HG03135 (cell line): Measurements from ENCODE around the gene TMC1.
"Not testable (repeated sequence)": the region's sequence is repeated elsewhere in the genome, so short reads cannot be mapped to it uniquely, and the experiment has no call there.

ENCODE experiments used
- ATAC-seq: cut with Tn5 transposase; IDR thresholded peaks from one replicate; pipeline ENCODE4 v1.9.1; 2021; ENCODE audit warnings: mild to moderate bottlenecking, moderate library complexity; ENCODE audit not compliant: unreplicated experiment

TMC1 gene

GRCh38 chr9:72749276-72749675 lies 227.9 kb downstream of the TMC1 start:
- no peak for ATAC-seq

GRCh38 chr9:72751541-72751940 lies 230.1 kb downstream of the TMC1 start:
- no peak for ATAC-seq

- ATAC-seq, result no peak
Observed at GRCh38 chr9:72753266-72753893, 232.0 kb downstream of the TMC1 start.

GRCh38 chr9:72755836-72756235 lies 234.4 kb downstream of the TMC1 start:
- ATAC-seq, result no peak

GRCh38 chr9:72758944-72759343 lies 237.5 kb downstream of the TMC1 start:
- ATAC-seq, result no peak

GRCh38 chr9:72763022-72763421 lies 241.6 kb downstream of the TMC1 start:
- no peak for ATAC-seq

GRCh38 chr9:72769546-72769945 lies 248.1 kb downstream of the TMC1 start:
- no peak for ATAC-seq

- no peak for ATAC-seq
Observed at GRCh38 chr9:72772661-72773060, 251.3 kb downstream of the TMC1 start.

- no peak for ATAC-seq
Observed at GRCh38 chr9:72773570-72773969, 252.2 kb downstream of the TMC1 start.

- no peak for ATAC-seq
Observed at GRCh38 chr9:72775570-72775969, 254.2 kb downstream of the TMC1 start.

GRCh38 chr9:72779614-72780013 lies 258.2 kb downstream of the TMC1 start:
- ATAC-seq, result no peak

GRCh38 chr9:72786948-72787347 lies 265.5 kb downstream of the TMC1 start:
- ATAC-seq, result no peak

GRCh38 chr9:72788966-72789735 lies 267.7 kb downstream of the TMC1 start:
- ATAC-seq, result no peak

GRCh38 chr9:72789885-72790284 lies 268.5 kb downstream of the TMC1 start:
- ATAC-seq, result no peak

GRCh38 chr9:72790989-72791388 lies 269.6 kb downstream of the TMC1 start:
- ATAC-seq, result no peak

GRCh38 chr9:72791436-72791835 lies 270.0 kb downstream of the TMC1 start:
- no peak for ATAC-seq

GRCh38 chr9:72794946-72795345 lies 273.5 kb downstream of the TMC1 start:
- no peak for ATAC-seq

- no peak for ATAC-seq
Observed at GRCh38 chr9:72800328-72800994, 279.1 kb downstream of the TMC1 start.

GRCh38 chr9:72805238-72805637 lies 283.8 kb downstream of the TMC1 start:
- no peak for ATAC-seq

GRCh38 chr9:72806313-72806809 lies 285.0 kb downstream of the TMC1 start:
- ATAC-seq, result not testable (repeated sequence)

GRCh38 chr9:72807765-72808445 lies 286.5 kb downstream of the TMC1 start:
- ATAC-seq, result no peak
